Prostate gland (tissue), 2 donors: ENCODE data around the gene ERI3.

Experiments
- CTCF ChIP-seq, 4 experiments: fragments of 200-600 bp in 2 of 4; fragments of 450-650 bp in 2 of 4; sonication (generic) in 2 of 4; IDR thresholded peaks; 1 replicate in 3 of 4; 2 replicates in 1 of 4; pipeline ENCODE4 v1.5.1; 2016 to 2019; ENCODE audit warnings: antibody characterized with exemption in 4 of 4, mild to moderate bottlenecking in 2 of 4, moderate library complexity in 2 of 4
- POLR2A ChIP-seq: fragments of 450-650 bp; IDR thresholded peaks from one replicate; pipeline ENCODE4 v1.6.1; 2016; ENCODE audit warnings: antibody characterized with exemption, mild to moderate bottlenecking
- POLR2AphosphoS5 ChIP-seq: sonication (generic); formaldehyde crosslinking; IDR thresholded peaks from one replicate; pipeline ENCODE4 v1.6.1; 2017; ENCODE audit warnings: antibody characterized with exemption

GRCh38 chr1:44330935-44331334 is 24.1 kb downstream of the ERI3 start:
- TF ChIP-seq POLR2AphosphoS5, result no peak
- TF ChIP-seq CTCF (IDR thresholded peaks at IDR 0.05), result no peak
- TF ChIP-seq POLR2A, result no peak
